SU-DHL-6 (cell line): Measurements from ENCODE around the gene MXD4.
"Not testable (repeated sequence)": the region's sequence is repeated elsewhere in the genome, so short reads cannot be mapped to it uniquely, and the experiment has no call there.

Source experiments
- H2AFZ ChIP-seq: fragments of 200-600 bp; sonication (generic); 2 replicates; pipeline ENCODE4 v1.6.1; 2014; ENCODE audit warnings: low read depth, mild to moderate bottlenecking, moderate library complexity, mixed read lengths, antibody characterized with exemption, low read length; ENCODE audit not compliant: severe bottlenecking
- H3F3A ChIP-seq: fragments of 200-600 bp; shearing (Covaris generic); 2 replicates; pipeline ENCODE4 v1.6.0; 2016; ENCODE audit warnings: antibody characterized with exemption, mild to moderate bottlenecking; ENCODE audit not compliant: insufficient read depth
- H3K27ac ChIP-seq: fragments of 200-600 bp; sonication (generic); 2 replicates; pipeline ENCODE4 v1.5.1; 2016; ENCODE audit warnings: low read depth, mild to moderate bottlenecking, low read length, moderate library complexity, mixed read lengths
- H3K27me3 ChIP-seq: fragments of 200-600 bp; sonication (generic), shearing (Covaris generic); 2 replicates; pipeline ENCODE4 v1.6.0; 2014; ENCODE audit warnings: mild to moderate bottlenecking, low read length
- H3K36me3 ChIP-seq: fragments of 200-600 bp; sonication (generic); 2 replicates; pipeline ENCODE4 v1.6.1; 2014; ENCODE audit warnings: mild to moderate bottlenecking, low read length, mixed read lengths
- H3K4me2 ChIP-seq: fragments of 300-600, 200-600 bp; shearing (Covaris generic), sonication (generic); 2 replicates; pipeline ENCODE4 v1.6.0; 2014; ENCODE audit warnings: low read length, low read depth, mild to moderate bottlenecking; ENCODE audit not compliant: poor library complexity, severe bottlenecking
- H3K4me3 ChIP-seq: fragments of 200-600 bp; sonication (generic); 2 replicates; pipeline ENCODE4 v1.5.1; 2014; ENCODE audit warnings: antibody characterized with exemption, low read length, mild to moderate bottlenecking, mixed read lengths; ENCODE audit not compliant: insufficient read depth, poor library complexity, severe bottlenecking
- H3K79me2 ChIP-seq: fragments of 200-600 bp; sonication (generic); 2 replicates; pipeline ENCODE4 v1.6.1; 2014; ENCODE audit warnings: mild to moderate bottlenecking, low read length, moderate library complexity; ENCODE audit not compliant: insufficient read depth
- H3K9ac ChIP-seq: fragments of 200-600 bp; sonication (generic); 2 replicates; pipeline ENCODE4 v1.7.0; 2014; ENCODE audit warnings: mild to moderate bottlenecking, low read length
- H3K9me2 ChIP-seq: fragments of 200-600 bp; sonication (generic); replicated peaks from 2 replicates; pipeline ENCODE4 v1.6.1; 2014; ENCODE audit warnings: low read length; ENCODE audit not compliant: insufficient read depth
- H3K9me3 ChIP-seq: fragments of 200-600 bp; sonication (generic); 2 replicates; pipeline ENCODE4 v1.6.1; 2014; ENCODE audit warnings: low read length, mixed read lengths; ENCODE audit not compliant: insufficient read depth
- H4K20me1 ChIP-seq: fragments of 200-600 bp; sonication (generic); 2 replicates; pipeline ENCODE4 v1.6.1; 2014; ENCODE audit warnings: low read depth, mild to moderate bottlenecking, antibody characterized with exemption, low read length, moderate library complexity, mixed read lengths
- CTCF ChIP-seq: fragments of 200-600 bp; sonication (generic); IDR thresholded peaks from one replicate; pipeline ENCODE4 v1.5.1; 2017; ENCODE audit warnings: antibody characterized with exemption, mild to moderate bottlenecking, low read length, moderate library complexity; ENCODE audit not compliant: insufficient read depth, poor library complexity, severe bottlenecking
- EZH2phosphoT487 ChIP-seq: fragments of 200-600 bp; sonication (generic), shearing (Covaris generic); conservative IDR thresholded peaks from 2 replicates; pipeline ENCODE4 v1.6.1; 2018; ENCODE audit warnings: mild to moderate bottlenecking, antibody characterized with exemption, low read length, moderate library complexity, mixed read lengths

The MXD4 gene

GRCh38 chr4:2212831-2213230 is 49.1 kb downstream of the MXD4 start:
- H3K9me2 ChIP-seq: no peaks in the 10 kb centered on the region
- no peaks in the 10 kb centered on the region for H3K79me2 ChIP-seq
- H3K9me3 ChIP-seq: no peaks in the 10 kb centered on the region
- H4K20me1 ChIP-seq: no peaks in the 10 kb centered on the region; the same call in 1 of the 2 replicates
- no peak overlapping the region for H2AFZ ChIP-seq
- no peak overlapping the region for H3K27ac ChIP-seq
- H3F3A ChIP-seq: no peaks in the 10 kb centered on the region
- no peak overlapping the region for H3K9ac ChIP-seq
- H3K27me3 ChIP-seq: no peaks in the 10 kb centered on the region
- no peak overlapping the region for H3K4me2 ChIP-seq
- no peak for TF ChIP-seq CTCF
- no peak for TF ChIP-seq EZH2phosphoT487
- H3K36me3 ChIP-seq: no peaks in the 10 kb centered on the region
- H3K4me3 ChIP-seq: no peak overlapping the region

- H4K20me1 ChIP-seq, H3K9me3 ChIP-seq, H3K4me2 ChIP-seq, H2AFZ ChIP-seq, H3K27ac ChIP-seq, H3F3A ChIP-seq, H3K79me2 ChIP-seq, H3K4me3 ChIP-seq, H3K9me2 ChIP-seq, H3K27me3 ChIP-seq, H3K36me3 ChIP-seq, H3K9ac ChIP-seq: not testable (repeated sequence)
Observed at GRCh38 chr4:2202789-2203188, 59.1 kb downstream of the MXD4 start.
